ENCODE data around the gene LAPTM4A. TPM values are rescaled to one million over a fixed set of nuclear protein-coding genes. Genes with fewer than 3 reads are reported as not detected.

The LAPTM4A gene
- total and polyA plus RNA-seq, 2 of the 4 experiments (the other 2 are of a cell fraction): 97.7 to 401 TPM

GRCh38 chr2:20054931-20055330, 3.5 kb upstream of the LAPTM4A start:
- Histone ChIP-seq H2BK120ac (ENCODE audit: low read depth, low read length) (no peak overlapping the region), H4K20me1 (ENCODE audit: insufficient read depth, low read length) (peaks cover 9% of the 10 kb centered on the region; the same call in 1 of the 2 replicates), H4K5ac (ENCODE audit: low read depth, low read length) (no peak overlapping the region), H2BK20ac (ENCODE audit: low read depth, low read length) (no peak overlapping the region), H3K27ac (ENCODE audit: insufficient read depth, low read length) (no peak overlapping the region), H3K14ac (replicated peaks; ENCODE audit: low read depth, low read length) (no peak overlapping the region), H3K23ac (ENCODE audit: low read depth, low read length) (no peak overlapping the region), H4K8ac (ENCODE audit: low read depth in 2 of 2, low read length in 2 of 2) (no peak overlapping the region), H2AFZ (replicated peaks; ENCODE audit: low read length, poor library complexity) (no peak overlapping the region), H3K4ac (ENCODE audit: low read depth, low read length) (no peak overlapping the region), H2BK15ac (ENCODE audit: low read depth, low read length) (no peak overlapping the region), H3K9me3 (ENCODE audit: control insufficient read depth, insufficient read depth, low read length) (no peaks in the 10 kb centered on the region), H3K27me3 (ENCODE audit: control insufficient read depth, insufficient read depth, low read length) (no peaks in the 10 kb centered on the region), H2AK5ac (ENCODE audit: low read depth, low read length) (no peak overlapping the region), H3K56ac (ENCODE audit: extremely low read depth, insufficient read depth, low read length) (no peak overlapping the region), H3K4me3 (ENCODE audit: insufficient read depth, low read depth, low read length) (no peak overlapping the region), H3K9ac (ENCODE audit: low read depth, low read length) (no peak overlapping the region), H3K18ac (ENCODE audit: low read depth, low read length) (no peak overlapping the region), H3K4me2 (ENCODE audit: low read depth, low read length) (no peak overlapping the region), H3K9me1 (ENCODE audit: insufficient read depth, low read length) (peaks cover 2% of the 10 kb centered on the region; the same call in 1 of the 2 replicates), H3K4me1 (ENCODE audit: control insufficient read depth, insufficient read depth, low read length) (no peaks in the 10 kb centered on the region; the same call in 1 of the 2 replicates), H4K91ac (ENCODE audit: insufficient read depth, low read depth, low read length) (no peak overlapping the region), H3K79me1 (ENCODE audit: low read depth in 1 of 2, low read length in 2 of 2) (peaks cover 0 to 7% of the 10 kb centered on the region in 2 experiments; a peak in 2 of 4 replicates), H2AK9ac (replicated peaks; ENCODE audit: low read depth, low read length, poor library complexity) (no peak overlapping the region), H2BK5ac (ENCODE audit: low read depth, low read length, poor library complexity, severe bottlenecking) (no peak overlapping the region), H3K36me3 (ENCODE audit: control insufficient read depth, insufficient read depth, low read length) (no peaks in the 10 kb centered on the region)
- no CpG with 5 or more reads among the region's 3 CpGs for WGBS, 2 experiments (ENCODE audit: extremely low coverage in 2 of 2, insufficient read length in 1 of 2)
- in situ Hi-C loops (cut with MboI; ENCODE audit: low sequenced_read_pairs) (no loop called here), intact Hi-C loops (cut with micrococcal nuclease) (no loop called here), dilution Hi-C loops (cut with HindIII; ENCODE audit: low sequenced_read_pairs, unreplicated experiment) (no loop called here)
- ChIA-PET POLR2A (ENCODE audit: unreplicated experiment) (no interaction called here), CTCF (no interaction called here)
- DNase-seq (no peak), ATAC-seq (ENCODE audit: low read depth) (no peak)
- TF ChIP-seq FOS (IDR thresholded peaks at IDR 0.05; ENCODE audit: low read depth, low read length): no peak
- TF ChIP-seq MAZ (IDR thresholded peaks at IDR 0.05; ENCODE audit: borderline replicate concordance, low read depth, low read length): no peak
- TF ChIP-seq MXI1 (IDR thresholded peaks at IDR 0.05; ENCODE audit: borderline replicate concordance, low read depth, low read length): no peak
- no peak for TF ChIP-seq SMC3 (IDR thresholded peaks at IDR 0.05; ENCODE audit: low read depth, low read length)
- no peak for TF ChIP-seq USF2 (IDR thresholded peaks at IDR 0.05; ENCODE audit: low read depth, low read length)
- no peak for TF ChIP-seq RCOR1 (IDR thresholded peaks at IDR 0.05; ENCODE audit: insufficient replicate concordance, low read length)
- TF ChIP-seq POLR2A (IDR thresholded peaks at IDR 0.05; ENCODE audit: low read depth, low read length): no peak
- TF ChIP-seq CHD1 (IDR thresholded peaks at IDR 0.05; ENCODE audit: low read depth, low read length): no peak
- TF ChIP-seq RFX5 (IDR thresholded peaks at IDR 0.05; ENCODE audit: low read depth, low read length): no peak
- no peak for TF ChIP-seq RAD21 (IDR thresholded peaks at IDR 0.05; ENCODE audit: low read length)
- TF ChIP-seq NFE2L2 (IDR thresholded peaks at IDR 0.05; ENCODE audit: low read depth, low read length): no peak
- no peak for TF ChIP-seq MAFK (IDR thresholded peaks at IDR 0.05; ENCODE audit: low read depth, low read length)
- no peak for TF ChIP-seq CEBPB (IDR thresholded peaks at IDR 0.05; ENCODE audit: low read depth, low read length)
- TF ChIP-seq BHLHE40 (IDR thresholded peaks at IDR 0.05; ENCODE audit: low read depth, low read length): no peak
- TF ChIP-seq CTCF (conservative IDR thresholded peaks at IDR 0.05; ENCODE audit: low read depth, low read length): no peak
- TF ChIP-seq ELK1 (IDR thresholded peaks at IDR 0.05; ENCODE audit: borderline replicate concordance, low read depth, low read length): no peak
- BruUV-seq (replicated peaks): no TSS peak
